ENCODE results near the gene EMC9.
A peak's percentile ranks its signal among the peaks of the same experiment; 100 is the strongest.

The EMC9 gene

DNA sequence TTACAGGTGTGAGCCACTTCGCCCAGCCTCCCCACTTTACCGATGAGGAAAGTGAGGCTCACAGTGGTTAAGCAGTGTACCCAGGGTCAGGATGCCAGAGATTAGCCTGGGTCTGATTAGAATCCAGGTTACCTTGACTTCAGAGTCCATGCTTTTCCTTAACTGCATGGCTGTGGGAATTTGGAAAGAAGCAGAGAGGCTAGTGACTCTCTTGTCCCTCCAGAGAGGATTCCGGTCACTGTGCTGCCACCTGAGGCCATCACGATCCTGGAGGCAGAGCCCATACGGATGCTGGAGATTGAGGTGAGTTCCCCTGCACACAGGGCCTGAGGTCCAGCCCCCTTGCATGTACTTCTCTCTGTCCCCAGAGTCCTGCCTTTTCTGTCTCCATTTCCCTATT lies 35.2 kb upstream of the EMC9 start:
- TF ChIP-seq, protein P1, sequence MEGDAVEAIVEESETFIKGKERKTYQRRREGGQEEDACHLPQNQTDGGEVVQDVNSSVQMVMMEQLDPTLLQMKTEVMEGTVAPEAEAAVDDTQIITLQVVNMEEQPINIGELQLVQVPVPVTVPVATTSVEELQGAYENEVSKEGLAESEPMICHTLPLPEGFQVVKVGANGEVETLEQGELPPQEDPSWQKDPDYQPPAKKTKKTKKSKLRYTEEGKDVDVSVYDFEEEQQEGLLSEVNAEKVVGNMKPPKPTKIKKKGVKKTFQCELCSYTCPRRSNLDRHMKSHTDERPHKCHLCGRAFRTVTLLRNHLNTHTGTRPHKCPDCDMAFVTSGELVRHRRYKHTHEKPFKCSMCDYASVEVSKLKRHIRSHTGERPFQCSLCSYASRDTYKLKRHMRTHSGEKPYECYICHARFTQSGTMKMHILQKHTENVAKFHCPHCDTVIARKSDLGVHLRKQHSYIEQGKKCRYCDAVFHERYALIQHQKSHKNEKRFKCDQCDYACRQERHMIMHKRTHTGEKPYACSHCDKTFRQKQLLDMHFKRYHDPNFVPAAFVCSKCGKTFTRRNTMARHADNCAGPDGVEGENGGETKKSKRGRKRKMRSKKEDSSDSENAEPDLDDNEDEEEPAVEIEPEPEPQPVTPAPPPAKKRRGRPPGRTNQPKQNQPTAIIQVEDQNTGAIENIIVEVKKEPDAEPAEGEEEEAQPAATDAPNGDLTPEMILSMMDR (IDR thresholded peaks at IDR 0.05; ENCODE audit: low read depth, low read length, missing control alignments) = no peak
- no peak overlapping the region for H3K4me3 ChIP-seq (ENCODE audit: low read depth, low read length)
- no peak for DNase-seq (ENCODE audit: low read depth)

- peak overlapping the region; percentile 65 for H3K4me3 ChIP-seq (ENCODE audit: low read depth, low read length)
- DNase-seq (ENCODE audit: low read depth) = no peak
- TF ChIP-seq, protein P1 (IDR thresholded peaks at IDR 0.05; ENCODE audit: low read depth, low read length, missing control alignments) = no peak
These were observed 31.5 kb upstream of the EMC9 start for GRCh38 chr14:24172871-24173281.

DNA sequence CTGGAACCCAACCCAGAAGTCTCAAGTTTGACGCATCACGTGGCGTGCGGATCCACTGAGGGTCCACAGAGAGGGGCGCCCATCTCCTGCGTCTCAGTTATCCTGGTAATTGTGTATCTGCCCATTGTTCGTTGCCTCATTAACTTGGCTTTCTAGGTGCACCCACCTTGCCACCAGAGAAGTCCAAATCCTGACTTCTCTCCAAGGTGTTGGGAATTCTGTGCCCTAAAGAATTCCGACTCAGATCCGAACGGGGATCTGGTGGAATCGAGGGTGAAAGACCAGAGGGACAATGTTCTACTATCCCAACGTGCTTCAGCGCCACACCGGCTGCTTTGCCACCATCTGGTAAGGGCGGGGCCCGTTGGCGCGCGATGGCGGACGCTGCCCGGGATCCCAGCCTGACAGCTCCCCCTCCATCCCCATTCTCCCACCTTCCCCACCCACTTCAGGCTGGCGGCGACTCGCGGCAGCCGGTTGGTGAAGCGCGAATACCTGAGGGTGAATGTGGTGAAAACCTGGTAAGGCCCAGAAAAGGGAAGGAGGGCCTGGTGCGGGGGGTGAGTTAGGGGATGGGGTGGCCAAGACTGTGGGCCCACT lies 31.0 kb upstream of the EMC9 start:
- DNase-seq (ENCODE audit: low read depth) = no peak
- H3K4me3 ChIP-seq (ENCODE audit: low read depth, low read length) = peak overlapping the region; percentile 65
- TF ChIP-seq, protein P1 (IDR thresholded peaks at IDR 0.05; ENCODE audit: low read depth, low read length, missing control alignments) = no peak

- TF ChIP-seq, protein P1 (IDR thresholded peaks at IDR 0.05; ENCODE audit: low read depth, low read length, missing control alignments) = no peak
- peak; percentile 80 for DNase-seq (ENCODE audit: low read depth)
- peak within 1 kb of the TSS; percentile 65 for H3K4me3 ChIP-seq (ENCODE audit: low read depth, low read length)
These were observed 30.2 kb upstream of the EMC9 start, which contains the start of gene REC8 for GRCh38 chr14:24171422-24172260. REC8 (plus strand) TSS chr14:24172080; CDS start chr14:24172553, 473 bp downstream.

- DNase-seq (ENCODE audit: low read depth) = no peak
- no peak overlapping the region for H3K4me3 ChIP-seq (ENCODE audit: low read depth, low read length)
- TF ChIP-seq, protein P1 (IDR thresholded peaks at IDR 0.05; ENCODE audit: low read depth, low read length, missing control alignments) = no peak
These were observed 26.2 kb upstream of the EMC9 start for GRCh38 chr14:24167469-24168114.

DNA sequence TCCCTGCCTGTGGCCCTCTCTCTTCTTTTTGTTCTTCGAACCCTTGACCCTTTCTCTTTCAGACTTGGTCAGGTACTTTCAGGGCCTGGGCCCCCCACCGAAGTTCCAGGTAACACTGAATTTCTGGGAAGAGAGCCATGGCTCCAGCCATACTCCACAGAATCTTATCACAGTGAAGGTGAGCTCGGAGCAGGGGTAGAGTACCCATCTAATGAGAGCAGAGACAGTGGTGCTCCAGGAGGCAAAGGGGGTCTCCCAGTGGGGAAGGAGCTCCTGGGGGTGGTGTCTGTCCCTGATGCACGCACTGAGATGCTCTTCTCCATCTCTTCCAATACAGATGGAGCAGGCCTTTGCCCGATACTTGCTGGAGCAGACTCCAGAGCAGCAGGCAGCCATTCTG lies 24.4 kb upstream of the EMC9 start:
- DNase-seq (ENCODE audit: low read depth) = no peak
- H3K4me3 ChIP-seq (ENCODE audit: low read depth, low read length) = no peak overlapping the region
- TF ChIP-seq, protein P1 (IDR thresholded peaks at IDR 0.05; ENCODE audit: low read depth, low read length, missing control alignments) = no peak

Measured in GM12864 (cell line).